ENCODE results near the gene FAM162B. TPM values are rescaled to one million over a fixed set of nuclear protein-coding genes. Genes with fewer than 3 reads are reported as not detected.
"Not testable (repeated sequence)": the region's sequence is repeated elsewhere in the genome, so short reads cannot be mapped to it uniquely, and the experiment has no call there.

The FAM162B gene
- total RNA-seq, 2 experiments from 2014 or later = not detected

DNA sequence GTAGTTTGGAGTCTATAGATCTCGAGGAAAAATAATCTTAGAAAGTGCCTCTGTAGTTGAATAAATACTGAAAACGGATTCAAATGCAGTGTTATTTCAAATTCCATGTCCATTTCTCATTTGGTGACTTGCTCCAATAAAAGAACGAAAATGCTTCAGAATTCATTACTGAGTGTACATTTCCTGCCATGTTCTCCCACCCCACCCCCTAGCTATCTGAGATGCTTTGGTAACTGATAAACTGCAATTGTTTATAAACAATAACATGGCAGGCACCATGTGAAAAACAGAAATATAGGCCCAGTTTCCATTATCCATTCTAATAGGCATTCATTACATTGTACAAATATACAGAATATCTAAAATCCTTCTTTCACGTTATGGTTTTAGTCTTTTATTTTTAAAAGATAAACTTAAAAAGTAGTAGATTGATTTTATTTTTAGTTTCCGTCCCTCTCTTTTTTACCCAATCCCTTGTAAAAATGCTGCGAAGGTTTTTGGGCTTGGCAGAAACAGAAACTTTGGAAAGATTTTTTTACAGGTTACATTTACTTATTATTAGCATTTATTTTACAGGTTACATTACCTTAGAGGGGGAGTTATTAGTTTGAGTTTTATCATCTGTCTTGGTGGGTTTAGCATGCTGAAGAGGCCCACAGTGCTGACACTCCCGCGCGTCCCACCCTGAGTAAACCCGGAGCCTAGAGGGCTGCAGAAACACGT lies 1.5 kb downstream of the FAM162B start:
- ChIA-PET CTCF (interaction anchor here (0.6 to 1.0 kb wide), 2 partner anchors 10 to 29 kb away, joined by 3 to 4 read pairs; no protein-coding TSS in a partner anchor), POLR2A (no interaction called here)
- Mint-ChIP-seq H3K9me3 (no peaks in the 10 kb centered on the region), H3K4me1 (peaks cover 11% of the 10 kb centered on the region), H3K27ac (no peak overlapping the region), H3K27me3 (peaks cover 64% of the 10 kb centered on the region), H3K36me3 (ENCODE audit: low read depth) (no peaks in the 10 kb centered on the region), H3K4me3 (no peak overlapping the region)
- DNase-seq = no peak

DNA sequence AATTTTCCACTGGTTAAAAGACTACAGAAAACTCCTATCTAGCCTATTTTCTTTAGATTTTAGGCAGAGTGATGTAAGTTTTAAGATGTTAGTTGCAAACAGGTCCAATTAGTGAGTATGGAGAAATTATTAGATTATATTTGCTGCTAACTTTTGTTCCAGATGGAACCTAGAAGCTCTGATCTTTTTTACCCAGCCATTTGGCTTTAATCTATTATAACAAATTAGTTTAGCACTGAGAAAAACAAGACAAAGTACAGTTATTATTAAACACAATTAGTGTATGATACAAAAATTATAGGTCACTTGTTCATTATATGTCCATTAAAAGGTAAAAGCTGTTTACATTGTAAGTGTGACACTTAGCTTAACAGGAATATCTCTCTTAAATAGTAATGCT lies 2.5 kb downstream of the FAM162B start:
- ChIA-PET POLR2A (no interaction called here), CTCF (interaction anchor here (1.0 kb wide), 1 partner anchor 9 kb away, joined by 4 read pairs; no protein-coding TSS in a partner anchor)
- Mint-ChIP-seq H3K27ac (no peak overlapping the region), H3K9me3 (no peaks in the 10 kb centered on the region), H3K4me1 (peaks cover 11% of the 10 kb centered on the region), H3K4me3 (no peak overlapping the region), H3K27me3 (peaks cover 61% of the 10 kb centered on the region), H3K36me3 (ENCODE audit: low read depth) (no peaks in the 10 kb centered on the region)
- DNase-seq = no peak

DNA sequence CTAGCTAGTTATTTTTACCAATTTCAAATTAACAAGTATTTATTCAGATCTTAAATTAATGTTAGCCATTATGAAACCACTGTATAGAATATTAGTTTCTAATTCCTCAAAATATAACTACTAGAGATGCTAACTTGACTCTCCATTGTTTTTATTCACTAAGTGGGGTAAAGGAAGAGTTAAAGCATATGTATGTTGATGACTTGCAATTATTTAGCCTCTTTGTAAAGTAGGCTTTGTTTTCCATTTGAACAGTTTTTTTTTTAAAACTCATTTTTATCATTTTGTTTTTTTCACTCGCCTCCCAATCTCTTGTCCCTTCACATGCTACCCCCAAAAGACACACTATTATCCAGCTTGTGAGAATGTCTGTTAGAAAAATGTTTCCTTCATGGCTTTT lies 3.3 kb downstream of the FAM162B start:
- Mint-ChIP-seq H3K27ac (no peak overlapping the region), H3K4me1 (peaks cover 11% of the 10 kb centered on the region), H3K36me3 (ENCODE audit: low read depth) (no peaks in the 10 kb centered on the region), H3K4me3 (no peak overlapping the region), H3K9me3 (no peaks in the 10 kb centered on the region), H3K27me3 (peaks cover 61% of the 10 kb centered on the region)
- no peak for DNase-seq
- POLR2A ChIA-PET = no interaction called here
- CTCF ChIA-PET = no interaction called here

DNA sequence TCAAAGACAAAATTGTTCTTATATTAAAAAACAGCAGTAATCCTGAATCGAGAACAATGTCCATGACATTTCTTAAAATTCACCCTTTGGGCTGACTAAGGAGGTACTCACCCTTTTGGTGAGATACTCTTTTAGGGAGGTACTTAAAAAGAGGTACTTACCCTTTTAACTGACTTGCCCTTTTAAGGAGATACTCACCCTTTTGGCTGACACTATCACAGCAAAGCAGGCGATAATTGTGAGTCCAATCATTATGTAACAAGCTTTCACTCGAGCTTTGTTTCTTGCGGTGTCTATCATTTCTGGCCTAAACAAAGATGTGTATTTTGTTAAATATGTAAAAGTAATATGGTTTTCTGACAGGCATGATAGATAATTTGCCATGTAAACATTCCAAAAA lies 3.7 kb downstream of the FAM162B start:
- ChIA-PET CTCF (no interaction called here), POLR2A (no interaction called here)
- Mint-ChIP-seq H3K4me1 (peaks cover 11% of the 10 kb centered on the region), H3K27me3 (peaks cover 56% of the 10 kb centered on the region), H3K9me3 (no peaks in the 10 kb centered on the region), H3K4me3 (no peak overlapping the region), H3K36me3 (ENCODE audit: low read depth) (no peaks in the 10 kb centered on the region), H3K27ac (no peak overlapping the region)
- DNase-seq = no peak

DNA sequence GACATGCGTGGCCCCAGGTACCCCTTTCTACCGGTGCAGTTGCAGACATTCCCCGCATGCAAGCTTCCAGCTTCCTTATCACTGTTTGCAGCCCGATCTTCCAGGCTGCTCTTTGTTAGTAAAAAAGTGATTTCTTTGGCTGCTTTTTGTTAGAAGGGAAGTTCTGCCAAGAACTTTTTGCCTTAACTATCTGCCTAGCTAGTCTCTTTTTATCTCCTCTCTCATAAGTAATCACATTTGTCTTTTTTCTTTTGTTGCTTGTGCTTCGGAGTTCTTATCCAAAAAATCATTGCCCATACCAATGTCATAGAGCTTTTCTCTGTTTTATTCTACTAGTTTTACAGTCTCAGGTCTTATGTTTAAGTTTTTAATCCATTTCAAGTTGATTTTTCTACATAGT lies 20.3 kb downstream of the FAM162B start:
- Mint-ChIP-seq H3K4me1 (no peaks in the 10 kb centered on the region), H3K36me3 (ENCODE audit: low read depth) (no peaks in the 10 kb centered on the region), H3K4me3 (no peak overlapping the region), H3K9me3 (no peaks in the 10 kb centered on the region), H3K27me3 (peaks cover 7% of the 10 kb centered on the region), H3K27ac (no peak overlapping the region)
- CTCF ChIA-PET = no interaction called here
- no peak for DNase-seq
- POLR2A ChIA-PET = no interaction called here

DNA sequence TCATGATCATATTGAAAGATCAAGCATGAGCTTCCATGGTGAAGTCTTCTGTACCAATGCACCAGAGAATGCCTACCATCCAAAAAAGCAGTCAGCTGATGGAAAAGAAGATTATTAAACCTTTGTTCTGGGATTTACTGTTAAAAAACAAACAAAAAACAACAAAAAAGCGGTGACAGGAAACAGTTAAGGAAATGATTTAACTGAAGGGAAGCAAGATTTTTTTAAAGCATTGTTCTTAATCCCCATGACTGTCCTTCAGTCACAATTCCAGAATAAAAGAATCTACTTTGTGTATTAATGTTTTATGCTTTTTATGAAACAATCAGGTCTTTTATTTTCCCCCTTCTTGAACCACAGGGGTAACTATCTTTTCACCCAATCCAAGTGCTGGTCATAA lies 23.9 kb downstream of the FAM162B start:
- Mint-ChIP-seq H3K4me1 (no peaks in the 10 kb centered on the region), H3K27me3 (no peaks in the 10 kb centered on the region), H3K9me3 (peaks cover 11% of the 10 kb centered on the region), H3K4me3 (no peak overlapping the region), H3K36me3 (ENCODE audit: low read depth) (peaks cover 14% of the 10 kb centered on the region), H3K27ac (no peak overlapping the region)
- POLR2A ChIA-PET = no interaction called here
- CTCF ChIA-PET = no interaction called here
- DNase-seq = no peak

DNA sequence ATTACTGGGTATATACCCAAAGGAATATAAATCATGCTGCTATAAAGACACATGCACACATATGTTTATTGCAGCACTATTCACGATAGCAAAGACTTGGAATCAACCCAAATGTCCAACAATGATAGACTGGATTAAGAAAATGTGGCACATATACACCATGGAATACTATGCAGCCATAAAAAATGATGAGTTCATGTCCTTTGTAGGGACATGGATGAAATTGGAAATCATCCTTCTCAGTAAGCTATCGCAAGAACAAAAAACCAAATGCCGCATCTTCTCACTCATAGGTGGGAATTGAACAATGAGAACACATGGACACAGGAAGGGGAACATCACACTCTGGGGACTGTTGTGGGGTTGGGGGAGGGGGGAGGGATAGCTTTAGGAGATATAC lies 25.0 kb downstream of the FAM162B start:
- DNase-seq, CTCF ChIA-PET, H3K4me3 Mint-ChIP-seq, H3K4me1 Mint-ChIP-seq, POLR2A ChIA-PET, H3K27ac Mint-ChIP-seq, H3K27me3 Mint-ChIP-seq: not testable (repeated sequence)
- Mint-ChIP-seq H3K9me3 (peaks cover 17% of the 10 kb centered on the region), H3K36me3 (ENCODE audit: low read depth) (peaks cover 19% of the 10 kb centered on the region)

DNA sequence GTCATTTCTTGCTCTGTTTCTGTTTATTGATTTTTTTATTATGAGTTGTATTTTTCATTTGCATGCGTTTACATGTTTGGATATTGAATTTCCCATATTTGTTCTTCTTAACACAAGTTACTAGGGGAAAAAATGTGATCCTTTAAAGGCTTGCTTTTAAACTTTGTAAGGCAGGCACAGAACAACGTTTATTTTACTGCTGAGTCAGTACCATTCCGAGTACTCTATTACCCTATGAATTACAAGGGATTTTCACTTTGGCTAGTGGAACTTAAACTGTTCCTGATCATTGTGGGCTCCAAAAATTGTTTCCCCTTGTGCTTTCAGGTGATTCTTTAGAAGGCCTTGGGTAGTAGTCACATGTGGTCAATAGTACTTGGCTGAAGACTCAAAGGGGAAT lies 28.5 kb downstream of the FAM162B start:
- Mint-ChIP-seq H3K4me1 (no peaks in the 10 kb centered on the region), H3K27me3 (no peaks in the 10 kb centered on the region), H3K27ac (no peak overlapping the region), H3K36me3 (ENCODE audit: low read depth) (peaks cover 29% of the 10 kb centered on the region), H3K9me3 (peaks cover 17% of the 10 kb centered on the region), H3K4me3 (no peak overlapping the region)
- no peak for DNase-seq
- ChIA-PET CTCF (no interaction called here), POLR2A (no interaction called here)

DNA sequence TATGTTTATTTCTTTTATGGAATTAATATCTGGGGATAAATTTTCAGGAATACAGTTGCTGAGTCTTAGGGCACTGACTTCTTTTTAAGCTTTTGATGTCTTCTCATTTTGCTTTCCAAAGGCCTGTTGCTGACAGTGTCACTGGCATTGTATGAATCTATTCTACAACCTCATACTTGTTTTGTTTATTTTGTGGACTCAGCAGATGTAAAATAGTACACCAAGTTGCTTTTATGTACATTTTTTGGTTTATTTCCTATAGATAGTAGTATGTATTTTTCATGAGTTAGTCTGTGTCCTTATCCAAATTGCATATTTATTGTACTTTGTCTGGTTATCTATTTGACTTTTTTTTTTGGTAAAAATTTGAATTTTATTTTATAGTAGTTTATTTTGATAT lies 35.0 kb downstream of the FAM162B start:
- Mint-ChIP-seq H3K27ac (no peak overlapping the region), H3K4me3 (no peak overlapping the region), H3K4me1 (no peaks in the 10 kb centered on the region), H3K27me3 (no peaks in the 10 kb centered on the region), H3K36me3 (ENCODE audit: low read depth) (peaks cover 34% of the 10 kb centered on the region), H3K9me3 (no peaks in the 10 kb centered on the region)
- ChIA-PET POLR2A (no interaction called here), CTCF (no interaction called here)
- DNase-seq = no peak

DNA sequence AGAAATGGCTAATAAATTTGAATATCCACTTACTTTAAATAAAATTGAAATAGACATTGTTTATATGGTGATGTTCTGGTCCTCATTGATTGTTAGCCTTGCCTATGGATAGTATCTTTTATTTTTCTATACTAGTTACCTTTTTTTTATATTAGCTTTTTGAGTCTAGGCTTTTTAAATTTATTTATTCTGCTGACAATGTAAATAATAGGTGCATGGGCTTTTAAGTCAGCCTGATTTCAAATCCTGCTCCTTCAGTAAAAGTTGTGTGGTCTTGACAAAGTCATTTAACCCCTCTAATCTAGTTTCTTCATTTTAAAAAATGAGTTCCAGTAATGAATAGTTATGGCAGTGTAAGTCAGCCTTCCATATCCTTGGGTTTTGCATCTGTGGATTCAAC lies 38.6 kb downstream of the FAM162B start:
- ChIA-PET CTCF (interaction anchor here (1.2 kb wide), 1 partner anchor 12 kb away, joined by 3 read pairs; no protein-coding TSS in a partner anchor), POLR2A (no interaction called here)
- H3K4me3 Mint-ChIP-seq = no peak overlapping the region
- no peaks in the 10 kb centered on the region for H3K27me3 Mint-ChIP-seq
- H3K27ac Mint-ChIP-seq = no peak overlapping the region
- no peak for DNase-seq
- no peaks in the 10 kb centered on the region for H3K9me3 Mint-ChIP-seq
- no peaks in the 10 kb centered on the region for H3K4me1 Mint-ChIP-seq
- H3K36me3 Mint-ChIP-seq (ENCODE audit: low read depth) = peaks cover 43% of the 10 kb centered on the region

DNA sequence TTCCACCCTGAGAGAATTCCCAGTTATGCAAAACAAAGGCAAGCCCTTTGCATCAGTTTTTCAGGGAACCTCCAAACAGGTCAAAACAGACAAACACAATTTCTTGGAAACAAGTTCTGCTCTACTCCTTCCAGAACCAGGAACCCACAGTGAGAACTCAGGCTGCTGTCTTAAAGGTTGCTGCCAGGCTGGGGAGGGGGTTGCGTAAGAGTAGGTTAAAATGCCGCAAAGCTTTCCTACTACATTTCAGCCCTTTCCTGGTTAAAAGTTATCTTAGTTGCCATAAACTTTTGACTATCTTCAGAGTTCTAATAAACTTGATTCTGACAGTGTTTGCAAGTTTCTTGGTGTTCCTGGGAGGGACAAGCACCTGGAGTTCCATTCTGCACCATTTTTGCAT lies 50.8 kb downstream of the FAM162B start:
- no peaks in the 10 kb centered on the region for H3K27me3 Mint-ChIP-seq
- H3K4me3 Mint-ChIP-seq = no peak overlapping the region
- H3K27ac Mint-ChIP-seq = no peak overlapping the region
- no peak for DNase-seq
- H3K36me3 Mint-ChIP-seq (ENCODE audit: low read depth) = peaks cover 56% of the 10 kb centered on the region
- POLR2A ChIA-PET = no interaction called here
- no peaks in the 10 kb centered on the region for H3K9me3 Mint-ChIP-seq
- no peaks in the 10 kb centered on the region for H3K4me1 Mint-ChIP-seq
- CTCF ChIA-PET = interaction anchor here (1.7 kb wide), 1 partner anchor 12 kb away, joined by 3 read pairs; no protein-coding TSS in a partner anchor

DNA sequence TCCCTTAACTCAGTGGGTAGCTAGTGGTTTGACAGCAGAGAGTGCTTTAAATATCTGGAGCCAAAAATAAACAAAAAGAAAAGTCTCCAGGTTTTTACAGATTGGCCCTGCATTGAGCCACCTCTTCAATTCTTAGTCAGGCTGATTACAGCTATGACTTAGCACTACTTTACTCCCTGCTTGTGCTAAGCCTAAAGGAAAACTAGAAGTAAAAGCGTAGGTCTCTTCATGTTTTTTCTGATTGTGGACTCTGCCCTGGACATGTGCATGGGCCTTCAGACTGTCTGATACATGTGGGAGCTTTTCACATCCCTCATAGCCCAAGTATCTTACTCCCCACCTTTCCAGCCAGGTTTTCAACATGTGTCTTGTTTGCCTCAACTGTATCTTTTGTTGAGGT lies 51.2 kb downstream of the FAM162B start:
- H3K9me3 Mint-ChIP-seq = no peaks in the 10 kb centered on the region
- no peaks in the 10 kb centered on the region for H3K27me3 Mint-ChIP-seq
- peaks cover 58% of the 10 kb centered on the region for H3K36me3 Mint-ChIP-seq (ENCODE audit: low read depth)
- ChIA-PET CTCF (interaction anchor here (1.7 kb wide), 1 partner anchor 12 kb away, joined by 3 read pairs; no protein-coding TSS in a partner anchor), POLR2A (no interaction called here)
- H3K4me3 Mint-ChIP-seq = no peak overlapping the region
- H3K27ac Mint-ChIP-seq = no peak overlapping the region
- DNase-seq = no peak
- H3K4me1 Mint-ChIP-seq = no peaks in the 10 kb centered on the region

DNA sequence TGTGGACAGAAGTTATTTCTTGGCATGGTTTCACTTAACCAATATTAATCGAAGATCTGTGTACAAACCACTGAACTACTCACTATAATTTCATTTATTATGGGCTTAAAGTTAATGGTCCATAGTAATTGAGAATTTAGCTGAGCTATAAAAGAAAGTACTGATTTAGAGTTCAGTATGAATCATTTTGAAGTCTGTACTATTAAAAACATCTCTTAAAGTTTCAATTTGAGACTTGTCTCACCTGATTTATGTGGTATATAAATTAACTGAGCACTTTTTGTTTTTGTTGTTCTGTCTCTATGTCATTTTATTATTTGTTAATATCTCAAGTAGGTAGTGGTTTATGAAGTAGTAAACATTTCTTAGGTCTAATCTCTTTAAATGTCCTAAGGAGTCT lies 59.6 kb downstream of the FAM162B start:
- no peak overlapping the region for H3K4me3 Mint-ChIP-seq
- CTCF ChIA-PET = no interaction called here
- no peak for DNase-seq
- peaks cover 39% of the 10 kb centered on the region for H3K36me3 Mint-ChIP-seq (ENCODE audit: low read depth)
- H3K9me3 Mint-ChIP-seq = no peaks in the 10 kb centered on the region
- H3K27me3 Mint-ChIP-seq = no peaks in the 10 kb centered on the region
- H3K27ac Mint-ChIP-seq = no peak overlapping the region
- POLR2A ChIA-PET = no interaction called here
- H3K4me1 Mint-ChIP-seq = no peaks in the 10 kb centered on the region

DNA sequence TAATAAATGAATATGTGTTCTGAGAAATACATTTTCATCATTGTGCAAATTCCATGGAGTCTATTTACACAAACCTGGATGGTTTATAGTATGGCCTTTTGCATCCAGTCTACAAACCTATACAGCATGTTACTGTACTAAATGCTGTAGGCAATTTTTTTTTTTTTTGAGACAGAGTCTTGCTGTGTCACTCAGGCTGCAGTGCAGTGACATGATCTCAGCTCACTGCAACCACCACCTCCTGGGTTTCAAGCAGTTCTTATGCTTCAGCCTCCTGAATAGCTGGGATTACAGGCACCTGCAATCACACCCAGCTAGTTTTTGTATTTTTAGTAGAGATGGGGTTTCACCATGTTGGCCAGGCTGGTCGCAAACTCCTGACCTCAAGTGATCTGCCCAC lies 61.6 kb downstream of the FAM162B start:
- H3K27me3 Mint-ChIP-seq, H3K4me1 Mint-ChIP-seq, H3K9me3 Mint-ChIP-seq, H3K4me3 Mint-ChIP-seq, DNase-seq, POLR2A ChIA-PET, CTCF ChIA-PET, H3K27ac Mint-ChIP-seq: not testable (repeated sequence)
- H3K36me3 Mint-ChIP-seq (ENCODE audit: low read depth) = peaks cover 37% of the 10 kb centered on the region
